ENCODE measurements around the gene MRGPRF. TPM values are rescaled to one million over a fixed set of nuclear protein-coding genes. Genes with fewer than 3 reads are reported as not detected.
A peak's percentile ranks its signal among the peaks of the same experiment; 100 is the strongest.

MRGPRF gene
- total and polyA plus RNA-seq, 2 donors (not counting 1 experiment from before 2014, with no cell fraction given), result not detected

DNA sequence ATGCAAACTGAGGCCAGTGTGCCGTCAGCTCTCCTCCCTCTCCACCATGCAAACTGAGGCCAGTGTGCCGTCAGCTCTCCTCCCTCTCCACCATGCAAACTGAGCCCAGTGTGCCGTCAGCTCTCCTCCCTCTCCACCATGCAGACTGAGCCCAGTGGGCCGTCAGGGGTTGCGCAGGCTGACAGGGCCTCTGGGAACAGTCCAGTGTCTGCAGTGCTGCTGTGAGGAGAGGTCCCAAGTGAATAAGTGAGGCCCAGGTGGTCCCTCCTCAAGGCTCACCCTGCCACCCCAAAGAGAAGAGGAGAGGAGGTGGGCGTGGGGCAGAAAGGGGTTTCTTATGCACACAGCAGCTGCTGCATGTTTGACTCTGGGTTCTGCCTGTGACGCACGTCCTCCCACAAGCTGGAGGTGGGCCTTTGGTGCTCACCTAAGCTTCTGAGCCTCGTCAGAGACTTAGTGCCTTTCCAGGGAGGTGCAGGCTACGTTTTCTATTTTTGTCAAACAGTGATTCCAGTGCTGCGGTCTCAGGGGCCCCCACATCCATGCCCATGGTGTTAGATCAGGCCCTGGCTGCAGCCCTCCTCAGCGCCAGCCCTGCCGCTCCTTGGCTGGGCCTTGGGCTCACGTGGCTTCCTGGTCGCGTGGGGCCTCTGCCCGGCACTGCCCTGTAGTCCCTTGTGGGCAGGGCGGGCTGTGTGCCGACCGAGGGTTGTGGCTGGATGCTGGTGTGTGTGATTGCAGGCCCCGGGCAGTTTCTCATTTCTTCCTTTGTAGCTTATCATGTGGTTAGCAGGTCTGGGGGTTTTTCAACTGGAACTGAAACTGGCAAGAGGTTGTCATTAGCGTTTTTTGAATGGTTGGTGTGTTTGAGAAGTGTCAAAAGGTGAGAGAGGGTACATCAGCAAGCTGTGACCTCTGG, 42.8 kb upstream of the MRGPRF start:
- H3K9me3 Mint-ChIP-seq (ENCODE audit: insufficient read depth), result no peaks in the 10 kb centered on the region
- DNase-seq (peak; percentile 94), ATAC-seq (ENCODE audit: low read depth) (peak; percentile 87)
- peaks cover 47% of the 10 kb centered on the region for H3K4me1 Mint-ChIP-seq
- peak overlapping the region; percentile 89 for H3K27ac Mint-ChIP-seq
- Histone ChIP-seq H3K4me2 (replicated peaks; ENCODE audit: low read depth, low read length, poor library complexity, severe bottlenecking) (peak overlapping the region; percentile 78), H3K79me2 (ENCODE audit: control insufficient read depth, insufficient read depth, low read length) (peaks cover 54% of the 10 kb centered on the region), H3K27me3 (replicated peaks in 1 of 4; ENCODE audit: control extremely low read depth in 1 of 4, control insufficient read depth in 3 of 4, insufficient read depth in 4 of 4, low read length in 3 of 4) (no peaks in the 10 kb centered on the region), H3K9ac (ENCODE audit: low read length) (peak overlapping the region; percentile 60), H4K20me1 (ENCODE audit: control insufficient read depth, insufficient read depth, low read length, poor library complexity, severe bottlenecking) (peaks cover 41% of the 10 kb centered on the region), H3K36me3 (replicated peaks in 1 of 2; ENCODE audit: control extremely low read depth in 1 of 2, control insufficient read depth in 1 of 2, extremely low read depth in 1 of 2, insufficient read depth in 2 of 2, low read length in 1 of 2) (peaks cover 2 to 30% of the 10 kb centered on the region in 2 experiments), H3K27ac (ENCODE audit: low read length in 2 of 2) (peak overlapping the region; percentile 92 to 98), H3K9me3 (ENCODE audit: control extremely low read depth in 1 of 3, control insufficient read depth in 2 of 3, insufficient read depth in 1 of 3, low read length in 2 of 3) (no peaks in the 10 kb centered on the region), H3K4me3 (ENCODE audit: control extremely low read depth in 1 of 5, extremely low read depth in 1 of 5, insufficient read depth in 1 of 5, low read depth in 2 of 5, low read length in 4 of 5) (peak overlapping the region in 2 of 5 experiments; percentile 15 to 49), H2AFZ (ENCODE audit: insufficient read depth, low read depth, low read length, poor library complexity, severe bottlenecking) (peak overlapping the region; percentile 16), H3K4me1 (ENCODE audit: control insufficient read depth in 2 of 2, insufficient read depth in 2 of 2, low read length in 2 of 2) (peaks cover 30 to 64% of the 10 kb centered on the region in 2 donors)
- 18% methylated on average over 19 of the region's 22 CpGs for WGBS (ENCODE audit: insufficient coverage)
- H3K4me3 Mint-ChIP-seq, result peak overlapping the region; percentile 61
- no peaks in the 10 kb centered on the region for H3K27me3 Mint-ChIP-seq
- ChIA-PET CTCF (interaction anchor here (1.2 to 2.9 kb wide), 7 partner anchors 9 to 614 kb away, joined by 3 to 11 read pairs (median 4); no protein-coding TSS in a partner anchor), POLR2A (interaction anchor here (0.5 to 1.6 kb wide), 6 partner anchors 11 to 298 kb away, joined by 3 to 10 read pairs (median 4); partner anchors contain the start of genes IGHMBP2 and MRPL21)
- intact Hi-C loops (cut with micrococcal nuclease), result loop anchor here (1.0 kb wide), 4 partner anchors 8 to 587 kb away; partner anchors contain the start of gene TPCN2
- TF ChIP-seq, protein P1, sequence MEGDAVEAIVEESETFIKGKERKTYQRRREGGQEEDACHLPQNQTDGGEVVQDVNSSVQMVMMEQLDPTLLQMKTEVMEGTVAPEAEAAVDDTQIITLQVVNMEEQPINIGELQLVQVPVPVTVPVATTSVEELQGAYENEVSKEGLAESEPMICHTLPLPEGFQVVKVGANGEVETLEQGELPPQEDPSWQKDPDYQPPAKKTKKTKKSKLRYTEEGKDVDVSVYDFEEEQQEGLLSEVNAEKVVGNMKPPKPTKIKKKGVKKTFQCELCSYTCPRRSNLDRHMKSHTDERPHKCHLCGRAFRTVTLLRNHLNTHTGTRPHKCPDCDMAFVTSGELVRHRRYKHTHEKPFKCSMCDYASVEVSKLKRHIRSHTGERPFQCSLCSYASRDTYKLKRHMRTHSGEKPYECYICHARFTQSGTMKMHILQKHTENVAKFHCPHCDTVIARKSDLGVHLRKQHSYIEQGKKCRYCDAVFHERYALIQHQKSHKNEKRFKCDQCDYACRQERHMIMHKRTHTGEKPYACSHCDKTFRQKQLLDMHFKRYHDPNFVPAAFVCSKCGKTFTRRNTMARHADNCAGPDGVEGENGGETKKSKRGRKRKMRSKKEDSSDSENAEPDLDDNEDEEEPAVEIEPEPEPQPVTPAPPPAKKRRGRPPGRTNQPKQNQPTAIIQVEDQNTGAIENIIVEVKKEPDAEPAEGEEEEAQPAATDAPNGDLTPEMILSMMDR (IDR thresholded peaks at IDR 0.05), result no peak
- no peak for TF ChIP-seq EZH2 (IDR thresholded peaks at IDR 0.05; ENCODE audit: borderline replicate concordance, insufficient read depth, low read depth, low read length, poor library complexity, severe bottlenecking)

Measured in B cell (primary cell).